Measurements from ENCODE around the gene RNF146.
"Not testable (repeated sequence)": the region's sequence is repeated elsewhere in the genome, so short reads cannot be mapped to it uniquely, and the experiment has no call there.

RNF146 gene

GRCh38 chr6:127328043-127328609 lies 61.5 kb downstream of the RNF146 start:
- no peak for DNase-seq
- in situ Hi-C loops (cut with MboI; ENCODE audit: low pct_unique_long_range_greater_than_20kb, low sequenced_read_pairs) = no loop called here

DNA sequence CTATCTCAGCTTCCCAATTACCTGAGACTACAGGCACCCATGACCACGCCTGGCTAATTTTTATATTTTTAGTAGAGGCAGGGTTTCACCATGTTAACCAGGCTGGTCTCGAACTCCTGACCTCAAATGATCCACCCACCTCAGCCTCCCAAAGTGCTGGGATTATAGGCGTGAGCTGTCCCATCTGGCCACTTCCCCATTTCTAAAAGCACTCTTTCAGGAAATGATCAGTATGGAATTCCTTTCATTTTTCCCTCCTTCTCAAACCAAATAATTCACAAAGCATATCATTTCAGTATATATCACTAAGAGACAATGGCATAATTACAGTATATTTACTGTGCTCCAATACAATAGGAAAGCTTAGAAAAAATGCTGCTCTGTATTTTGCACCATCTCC lies 64.6 kb downstream of the RNF146 start:
- in situ Hi-C loops (cut with MboI; ENCODE audit: low pct_unique_long_range_greater_than_20kb, low sequenced_read_pairs); DNase-seq: not testable (repeated sequence)

DNA sequence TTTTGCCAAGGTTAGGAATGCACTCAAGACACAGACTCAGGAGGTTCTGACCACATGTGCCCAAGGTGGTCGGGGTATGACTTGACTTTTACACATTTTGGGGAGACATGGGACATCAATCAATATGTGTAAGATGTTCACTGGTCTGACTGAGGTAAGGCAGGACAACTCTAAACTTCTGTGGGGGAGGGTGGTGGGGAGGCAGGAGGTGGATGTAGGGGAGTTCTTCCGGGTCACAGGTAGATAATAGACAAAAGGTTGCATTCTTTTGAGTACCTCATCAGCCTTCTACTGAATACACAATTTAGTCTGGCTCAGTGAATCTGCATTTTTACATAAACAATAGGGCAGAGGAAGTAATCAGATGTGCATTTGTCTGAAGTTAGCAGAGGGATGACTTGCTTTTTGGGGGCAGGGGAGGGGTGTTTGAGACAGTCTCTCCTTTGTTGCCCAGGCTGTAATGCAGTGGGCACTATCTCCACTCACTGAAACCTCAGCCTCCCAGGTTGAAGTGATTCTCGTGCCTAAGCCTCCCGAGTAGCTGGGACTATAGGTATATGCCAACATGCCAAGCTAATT lies 65.8 kb downstream of the RNF146 start:
- in situ Hi-C loops (cut with MboI; ENCODE audit: low pct_unique_long_range_greater_than_20kb, low sequenced_read_pairs) = no loop called here

More for the DNA sequence above, 65.8 kb downstream of the RNF146 start:
- no peak for DNase-seq

Measured in KBM-7 (cell line).